NCI-H524 treated with DMSO at 0.1 percent for 48 hours (cell line): ENCODE data around the gene CAPN1.
"Not testable (repeated sequence)": the region's sequence is repeated elsewhere in the genome, so short reads cannot be mapped to it uniquely, and the experiment has no call there.

Experiments
- DNase-seq: peaks from one replicate; lab custom pipeline; 2025; lab: John Stamatoyannopoulos, UW

Gene CAPN1

DNA sequence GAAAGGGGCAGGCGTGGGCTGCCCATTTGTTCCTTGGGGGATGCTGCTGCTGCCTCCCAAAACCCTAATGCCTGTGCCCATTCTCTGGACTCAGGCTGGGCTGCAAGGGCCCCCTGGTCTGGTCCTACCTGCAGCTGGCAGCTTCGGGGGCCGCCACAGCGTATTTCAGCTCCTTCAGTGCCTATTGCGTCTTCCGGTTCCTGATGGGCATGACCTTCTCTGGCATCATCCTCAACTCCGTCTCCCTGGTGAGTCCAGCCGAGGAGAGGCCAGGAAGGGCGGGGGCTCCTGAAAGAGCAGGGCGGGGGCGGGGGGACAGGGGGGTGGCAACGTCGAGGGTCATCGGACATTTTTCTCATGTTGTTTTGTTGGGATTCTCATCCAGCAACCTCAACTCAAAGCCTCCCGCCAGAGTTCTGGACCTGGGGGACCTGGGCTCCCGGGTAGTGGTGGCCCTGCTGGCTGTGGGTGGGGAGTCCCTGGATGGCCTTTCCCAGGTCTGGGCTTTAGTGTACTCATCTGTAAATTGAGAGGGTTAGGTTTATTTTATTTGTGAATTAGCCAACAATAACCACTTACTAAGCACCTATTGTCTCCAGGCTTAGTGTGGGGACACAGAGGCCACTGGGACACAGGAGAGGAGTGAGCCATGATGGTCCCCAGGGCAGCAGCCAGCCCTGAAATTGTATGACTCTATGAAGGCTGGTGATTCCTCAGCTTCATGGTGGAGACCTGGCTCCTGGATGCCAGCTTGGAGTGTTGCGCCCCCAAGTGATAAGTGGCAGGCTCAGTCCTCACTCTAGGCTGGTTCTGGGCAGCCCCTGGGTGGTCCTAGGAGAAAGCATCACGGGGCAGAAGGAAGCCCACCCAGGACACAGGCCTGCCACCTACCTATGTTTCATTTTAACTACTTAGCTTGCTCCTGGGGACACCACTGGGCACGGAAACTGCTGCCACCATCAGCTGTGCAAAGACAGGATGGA is 36.0 kb downstream of the CAPN1 start:
- no peak for DNase-seq

DNA sequence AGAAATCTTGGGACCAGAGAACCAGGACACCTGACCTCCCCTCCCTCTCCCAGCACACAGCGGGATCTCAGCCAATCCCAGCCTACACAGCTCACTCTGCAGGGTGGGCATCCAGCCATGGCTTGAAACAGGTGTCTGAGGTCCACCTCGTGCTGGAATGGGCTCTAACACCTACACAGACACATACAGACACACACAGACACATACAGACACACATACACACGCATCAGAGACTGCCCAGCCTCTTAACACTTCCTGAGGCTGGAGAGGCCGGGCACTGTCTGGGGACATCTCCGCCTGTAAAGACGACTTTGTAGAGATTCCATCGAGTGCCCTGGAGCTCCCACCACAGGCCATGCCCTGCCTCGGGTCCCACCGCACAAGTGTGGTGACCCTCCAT is 36.7 kb downstream of the CAPN1 start:
- DNase-seq: no peak

- DNase-seq: no peak
These were observed 38.1 kb downstream of the CAPN1 start for GRCh38 chr11:65219930-65220213.

GRCh38 chr11:65221026-65221425 is 39.3 kb downstream of the CAPN1 start:
- no peak for DNase-seq

DNA sequence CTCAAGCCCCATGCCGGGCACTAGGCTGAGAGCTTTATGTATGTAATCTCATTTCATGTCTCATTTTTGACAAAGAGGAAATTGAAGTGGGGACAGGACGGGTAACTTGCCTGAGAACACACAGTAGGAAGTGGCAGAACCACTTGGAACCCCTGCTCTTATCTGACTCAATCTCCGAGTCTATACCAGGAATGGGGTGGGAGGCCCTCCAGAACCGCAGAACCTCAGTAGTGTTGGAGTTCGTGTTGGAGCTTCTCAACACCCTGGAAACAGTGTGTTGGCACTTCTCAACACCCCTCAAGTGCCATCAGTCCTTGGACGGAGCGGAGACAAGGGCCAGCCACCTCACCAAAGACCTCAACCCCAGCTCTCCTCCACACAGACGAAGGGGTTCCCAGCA is 41.3 kb downstream of the CAPN1 start:
- no peak for DNase-seq

- no peak for DNase-seq
These were observed 43.2 kb downstream of the CAPN1 start for GRCh38 chr11:65224930-65225278.

DNA sequence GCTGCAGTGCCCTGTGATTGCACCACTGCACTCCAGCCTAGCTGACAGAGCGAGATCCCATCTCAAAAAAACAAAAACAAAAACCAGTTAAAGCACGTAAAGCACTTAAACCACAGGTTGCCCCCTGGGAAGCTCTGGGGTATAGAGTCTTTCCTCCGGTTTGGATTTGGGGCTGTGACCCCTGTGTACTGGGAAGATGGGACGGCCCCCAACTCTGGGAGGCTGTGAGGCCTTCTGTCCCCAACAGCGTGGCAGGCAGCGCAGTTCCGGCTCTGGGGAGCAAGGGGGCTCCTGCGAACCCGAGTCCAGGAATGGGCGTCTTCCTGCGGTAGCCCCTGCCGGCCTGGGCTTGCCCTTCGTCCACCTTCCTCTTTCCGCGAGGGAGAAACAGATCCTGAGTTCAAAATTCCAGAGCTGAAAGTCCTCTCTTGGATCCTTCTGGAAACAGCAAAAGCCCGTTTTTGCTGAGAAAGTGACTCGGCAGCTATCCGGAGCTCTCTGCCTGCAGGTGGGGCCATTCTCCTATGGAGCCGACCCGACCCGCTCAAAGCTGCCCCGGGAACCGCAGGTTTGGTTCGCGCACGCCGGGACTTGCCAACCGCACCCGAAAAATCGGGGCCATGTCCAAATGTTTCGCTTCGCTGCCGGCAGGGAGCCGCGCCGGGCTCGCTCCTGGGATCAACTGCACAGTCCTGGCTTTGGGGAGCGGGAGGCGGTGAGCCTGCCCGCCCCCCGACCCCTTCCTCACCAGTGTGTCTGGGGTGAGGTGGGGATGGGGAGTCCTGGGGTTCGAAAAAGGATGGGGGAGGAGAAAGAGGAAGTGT is 43.8 kb downstream of the CAPN1 start:
- no peak for DNase-seq

DNA sequence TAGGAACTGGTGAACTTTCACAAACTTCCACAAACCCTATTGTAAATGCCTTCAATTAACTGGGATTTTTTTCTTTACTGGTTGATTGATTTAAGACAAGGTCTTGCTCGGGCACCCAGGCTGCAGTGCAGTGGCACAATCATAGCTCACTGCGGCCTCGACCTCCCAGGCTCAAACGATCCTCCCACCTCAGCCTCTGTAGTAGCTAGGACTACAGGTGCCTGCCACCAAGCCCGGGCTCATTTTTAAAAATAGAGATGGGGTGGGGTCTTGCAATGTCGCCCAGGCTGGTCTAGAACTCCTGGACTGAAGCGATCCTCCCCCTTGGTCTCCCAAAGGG is 44.3 kb downstream of the CAPN1 start:
- no peak for DNase-seq

- no peak for DNase-seq
These were observed 46.2 kb downstream of the CAPN1 start for GRCh38 chr11:65227879-65228278.

DNA sequence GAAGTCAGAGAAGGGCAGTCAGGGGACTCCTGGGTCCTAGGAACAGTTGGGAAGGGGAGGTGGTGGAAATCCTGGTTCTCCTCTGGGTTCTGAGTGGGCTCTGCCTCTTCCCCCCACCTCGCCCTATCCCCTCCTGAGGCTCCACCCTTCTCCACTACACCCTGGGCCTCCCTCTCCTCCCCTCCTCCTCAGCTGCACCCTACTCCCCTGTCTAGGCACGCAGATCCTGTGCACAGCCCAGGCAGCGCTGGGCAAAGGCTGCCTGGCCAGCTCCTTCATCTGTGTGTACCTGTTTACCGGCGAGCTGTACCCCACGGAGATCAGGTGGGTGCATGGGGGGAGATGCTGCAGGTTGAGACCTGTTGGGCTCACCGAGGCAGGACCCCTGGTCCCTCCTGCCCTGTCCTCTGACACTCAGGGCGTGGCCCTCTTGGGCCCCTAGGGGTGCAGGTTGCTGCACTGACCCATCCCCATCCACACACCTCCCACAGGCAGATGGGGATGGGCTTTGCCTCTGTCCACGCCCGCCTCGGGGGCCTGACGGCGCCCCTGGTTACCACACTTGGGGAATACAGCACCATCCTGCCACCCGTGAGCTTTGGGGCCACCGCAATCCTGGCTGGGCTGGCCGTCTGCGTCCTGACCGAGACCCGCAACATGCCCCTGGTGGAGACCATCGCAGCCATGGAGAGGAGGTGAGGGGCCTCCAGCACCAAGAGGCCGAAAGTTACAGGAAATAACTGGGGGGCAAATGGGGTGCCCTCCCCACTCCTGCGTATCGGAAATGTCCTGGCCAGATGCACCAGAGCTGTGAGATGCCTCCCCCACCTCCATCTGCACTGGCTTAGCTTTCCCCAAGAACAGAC is 54.7 kb downstream of the CAPN1 start:
- no peak for DNase-seq

DNA sequence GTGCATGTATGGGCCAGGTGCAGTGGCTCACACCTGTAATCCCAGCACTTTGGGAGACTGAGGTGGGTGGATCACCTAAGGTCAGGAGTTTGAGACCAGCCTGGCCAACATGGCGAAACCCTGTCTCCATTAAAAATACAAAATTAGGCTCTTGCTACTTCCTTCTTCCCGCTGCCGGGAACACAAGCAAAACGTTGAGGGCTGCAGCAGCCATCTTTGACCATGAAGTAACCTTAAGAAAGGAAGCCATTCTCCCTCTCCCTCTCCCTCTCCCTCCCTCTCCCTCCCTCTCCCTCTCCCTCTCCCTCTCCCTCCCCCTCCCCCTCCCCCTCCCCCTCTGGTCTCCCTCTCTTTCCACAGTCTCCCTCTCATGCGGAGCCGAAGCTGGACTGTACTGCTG is 56.6 kb downstream of the CAPN1 start:
- not testable (repeated sequence) for DNase-seq

DNA sequence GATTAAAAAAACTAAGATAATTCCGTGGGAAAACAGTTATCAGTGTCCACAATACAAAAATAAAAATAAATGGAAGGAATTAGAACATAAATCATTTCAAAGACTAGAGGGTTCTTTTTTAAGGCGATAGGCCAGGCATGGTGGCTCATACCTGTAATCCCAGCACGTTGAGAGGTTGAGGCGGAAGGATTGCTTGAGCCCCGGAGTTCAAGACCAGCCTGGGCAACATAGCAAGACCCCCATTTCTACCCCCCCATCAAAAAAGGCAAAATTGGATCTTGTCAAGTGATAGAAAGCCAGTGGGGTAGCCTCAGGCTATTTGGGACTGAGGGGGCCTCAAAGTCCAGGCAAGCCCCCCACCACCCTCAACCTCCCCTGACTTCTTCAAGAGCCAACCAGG is 59.4 kb downstream of the CAPN1 start:
- no peak for DNase-seq

- DNase-seq: no peak
These were observed 60.0 kb downstream of the CAPN1 start for GRCh38 chr11:65241692-65242091.

- no peak for DNase-seq
These were observed 60.7 kb downstream of the CAPN1 start for GRCh38 chr11:65242389-65242788.

GRCh38 chr11:65243797-65244196 is 62.1 kb downstream of the CAPN1 start:
- DNase-seq: no peak

DNA sequence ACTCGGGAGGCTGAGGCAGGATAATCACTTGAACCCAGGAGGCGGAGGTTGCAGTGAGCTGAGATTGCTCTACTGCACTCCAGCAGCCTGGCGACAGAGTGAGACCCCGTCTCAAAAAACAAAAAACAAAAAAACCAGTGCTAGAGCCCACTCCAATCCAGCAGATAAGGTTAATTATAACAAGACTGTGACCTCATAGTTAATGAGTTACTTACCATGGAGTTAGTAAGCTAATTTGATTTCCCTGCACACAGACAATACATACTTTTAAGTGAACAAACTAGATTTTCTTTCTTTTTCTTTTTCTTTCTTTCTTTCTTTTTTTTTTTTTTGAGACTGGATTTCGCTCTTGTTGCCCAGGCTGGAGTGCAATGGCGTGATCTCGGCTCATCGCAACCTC is 63.3 kb downstream of the CAPN1 start:
- not testable (repeated sequence) for DNase-seq

DNA sequence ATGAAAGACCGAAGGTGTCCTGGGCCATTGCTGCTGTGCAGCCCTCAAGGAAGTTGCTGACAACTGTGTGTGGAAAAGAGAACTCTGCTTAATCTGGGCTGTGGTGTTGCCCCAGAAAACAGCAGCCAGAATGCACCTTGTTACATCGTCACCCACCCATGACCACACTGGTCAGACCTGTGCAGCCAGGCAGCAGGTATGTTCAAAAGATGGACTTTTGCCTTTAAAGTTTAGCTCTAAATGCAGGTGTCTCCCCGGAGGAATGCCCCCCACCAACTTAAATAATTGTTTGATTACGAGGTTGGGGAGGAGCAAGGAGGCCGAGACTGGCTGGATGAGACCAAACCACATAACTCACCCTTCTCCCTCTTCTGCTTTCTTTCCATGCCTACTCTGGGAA is 64.8 kb downstream of the CAPN1 start:
- DNase-seq: no peak

GRCh38 chr11:65248184-65248710 is 66.5 kb downstream of the CAPN1 start:
- not testable (repeated sequence) for DNase-seq

DNA sequence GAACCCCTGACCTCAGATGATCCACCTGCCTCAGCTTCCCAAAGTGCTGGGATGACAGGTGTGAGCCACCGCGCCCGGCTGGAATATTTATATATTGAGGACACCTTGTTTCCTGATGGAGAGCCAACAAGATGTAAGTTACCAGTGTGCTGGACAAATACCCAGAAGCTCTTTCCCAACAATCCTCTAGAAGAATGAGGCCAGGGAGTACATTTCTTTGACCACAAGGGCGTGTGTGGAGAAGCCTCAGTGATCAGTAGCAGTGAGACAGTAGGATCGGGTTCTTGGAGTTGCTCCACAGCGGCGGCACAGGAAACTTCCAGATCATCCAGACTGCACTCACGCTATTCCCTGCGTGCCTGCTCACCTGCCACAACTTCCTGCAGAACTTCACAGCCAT is 69.7 kb downstream of the CAPN1 start:
- no peak for DNase-seq

DNA sequence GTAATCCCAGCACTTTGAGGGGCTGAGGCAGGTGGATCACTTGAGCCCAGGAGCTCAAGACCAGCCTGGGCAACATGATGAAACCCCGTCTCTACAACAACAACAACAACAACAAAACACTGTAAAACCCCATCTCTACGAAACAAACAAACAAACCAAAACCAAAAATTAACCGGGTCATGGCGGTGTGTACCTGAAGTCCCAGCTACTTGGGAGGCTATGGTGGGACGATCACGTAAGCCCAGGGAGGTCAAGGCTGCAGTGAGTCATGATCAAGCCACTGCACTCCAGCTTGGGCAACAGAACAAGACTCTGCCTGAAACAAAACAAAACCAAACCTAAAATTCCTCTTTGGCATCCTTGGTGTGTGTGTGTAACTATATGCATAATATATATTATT is 73.0 kb downstream of the CAPN1 start:
- no peak for DNase-seq

DNA sequence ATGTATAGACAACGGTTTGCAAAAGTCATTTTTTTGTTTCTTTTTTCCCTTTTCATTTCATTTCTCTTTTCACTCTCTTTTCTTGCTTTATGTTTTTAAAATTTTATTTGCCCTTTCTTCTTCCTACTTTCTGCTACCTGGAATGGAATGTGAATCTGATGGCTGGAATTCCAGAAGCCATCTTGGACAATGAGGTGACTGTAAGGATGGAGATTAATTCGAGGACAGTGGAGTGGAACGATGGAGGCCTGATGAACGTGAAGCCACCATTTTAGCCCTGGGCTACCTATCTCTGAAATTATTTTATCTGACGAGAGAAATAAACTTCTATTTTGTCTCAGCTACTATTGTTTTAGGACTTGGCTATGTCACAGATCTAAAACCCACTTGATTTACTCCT is 77.3 kb downstream of the CAPN1 start:
- no peak for DNase-seq

DNA sequence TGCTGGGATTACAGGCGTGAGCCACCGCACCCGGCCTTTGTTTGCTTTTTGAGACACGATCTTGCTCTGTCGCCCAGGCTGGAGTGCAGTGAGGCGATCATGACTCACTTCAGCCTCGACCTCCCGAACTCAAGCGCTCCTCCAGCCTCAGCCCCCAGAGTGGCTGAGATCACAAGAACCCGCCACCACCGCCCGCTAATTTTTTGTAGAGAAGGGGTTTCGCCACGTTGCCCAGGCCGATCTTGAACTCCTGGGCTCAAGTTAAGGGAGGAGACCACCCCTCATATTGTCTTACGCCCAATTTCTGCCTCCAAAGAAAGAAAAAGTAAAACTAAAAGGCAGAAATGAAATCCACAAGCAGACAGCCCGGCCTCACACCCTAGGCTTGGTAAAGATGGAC is 78.6 kb downstream of the CAPN1 start:
- DNase-seq: no peak
